ENCODE measurements around the gene LGMN. TPM values are rescaled to one million over a fixed set of nuclear protein-coding genes. Genes with fewer than 3 reads are reported as not detected.

LGMN gene
- total and polyA plus RNA-seq, 8 donors: 75.4 to 251 (median 97.1) TPM

- H3K9me3 ChIP-seq: no peaks in the 10 kb centered on the region
- no peaks in the 10 kb centered on the region for H3K36me3 ChIP-seq
- no peak overlapping the region for H3K4me3 ChIP-seq
- intact Hi-C loops (cut with DNase I): no loop called here
- no peak for DNase-seq
- TF ChIP-seq CTCF (IDR thresholded peaks at IDR 0.05): no peak
- ATAC-seq: no peak
- no peak overlapping the region for H3K27ac ChIP-seq
- H3K27me3 ChIP-seq: no peaks in the 10 kb centered on the region
- H3K4me1 ChIP-seq: no peaks in the 10 kb centered on the region
These were observed 11.5 kb upstream of the LGMN start for GRCh38 chr14:92759679-92760523.

- intact Hi-C loops (cut with DNase I): no loop called here
- DNase-seq: no peak
- TF ChIP-seq CTCF (IDR thresholded peaks at IDR 0.05): no peak
- no peaks in the 10 kb centered on the region for H3K36me3 ChIP-seq
- no peaks in the 10 kb centered on the region for H3K9me3 ChIP-seq
- ATAC-seq: no peak
- no peak overlapping the region for H3K27ac ChIP-seq
- no peaks in the 10 kb centered on the region for H3K4me1 ChIP-seq
- H3K27me3 ChIP-seq: no peaks in the 10 kb centered on the region
- H3K4me3 ChIP-seq: no peak overlapping the region
These were observed 10.9 kb upstream of the LGMN start for GRCh38 chr14:92759300-92759678.

- TF ChIP-seq CTCF (IDR thresholded peaks at IDR 0.05): no peak
- H3K4me3 ChIP-seq: no peak overlapping the region
- H3K4me1 ChIP-seq: peaks cover 0 to 4% of the 10 kb centered on the region in 2 donors
- H3K27me3 ChIP-seq: no peaks in the 10 kb centered on the region
- ATAC-seq: no peak
- no peak overlapping the region for H3K27ac ChIP-seq
- no peaks in the 10 kb centered on the region for H3K36me3 ChIP-seq
- DNase-seq: no peak
- H3K9me3 ChIP-seq: no peaks in the 10 kb centered on the region
- intact Hi-C loops (cut with DNase I): no loop called here
These were observed 8.0 kb upstream of the LGMN start for GRCh38 chr14:92756446-92756845.

GRCh38 chr14:92755495-92755894, 7.1 kb upstream of the LGMN start:
- peak; percentile 63 for ATAC-seq
- intact Hi-C loops (cut with DNase I): no loop called here

More at GRCh38 chr14:92755495-92755894, 7.1 kb upstream of the LGMN start:
- DNase-seq: no peak
- Histone ChIP-seq H3K4me3 (no peak overlapping the region), H3K36me3 (no peaks in the 10 kb centered on the region), H3K9me3 (no peaks in the 10 kb centered on the region), H3K4me1 (peaks cover 0 to 11% of the 10 kb centered on the region in 2 donors), H3K27ac (peak overlapping the region in 1 of 2 donors; percentile 39), H3K27me3 (peaks cover 0 to 4% of the 10 kb centered on the region in 2 donors)
- no peak for TF ChIP-seq CTCF (IDR thresholded peaks at IDR 0.05)
